GM21737 (cell line): ENCODE data around the gene PNPO.

Experiments
- ATAC-seq: cut with Tn5 transposase; IDR thresholded peaks from one replicate; pipeline ENCODE4 v1.9.1; 2021; ENCODE audit warnings: mild to moderate bottlenecking, moderate library complexity; ENCODE audit not compliant: unreplicated experiment

PNPO gene

DNA sequence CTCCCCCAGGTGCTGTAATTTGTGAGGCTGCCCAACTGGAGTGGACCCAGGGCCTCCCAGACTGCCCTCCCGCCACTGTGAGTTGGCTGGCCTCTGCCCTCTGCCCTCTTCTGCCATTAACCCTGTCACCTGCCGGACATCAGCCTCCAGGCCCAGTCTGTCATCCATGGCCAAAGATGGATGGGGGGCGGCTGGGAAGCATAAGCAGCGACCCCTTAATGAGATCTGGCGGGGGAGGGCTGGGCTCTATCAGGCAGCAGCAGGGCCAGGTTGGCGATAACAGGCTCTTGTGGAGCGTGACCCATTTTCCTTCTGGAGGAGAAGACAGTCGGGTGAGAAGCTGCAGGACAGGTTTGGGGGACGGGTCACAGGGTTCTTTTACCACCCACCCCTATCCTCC lies 54.8 kb downstream of the PNPO start:
- no peak for ATAC-seq

GRCh38 chr17:47997586-47997985 lies 56.2 kb downstream of the PNPO start:
- ATAC-seq = no peak

DNA sequence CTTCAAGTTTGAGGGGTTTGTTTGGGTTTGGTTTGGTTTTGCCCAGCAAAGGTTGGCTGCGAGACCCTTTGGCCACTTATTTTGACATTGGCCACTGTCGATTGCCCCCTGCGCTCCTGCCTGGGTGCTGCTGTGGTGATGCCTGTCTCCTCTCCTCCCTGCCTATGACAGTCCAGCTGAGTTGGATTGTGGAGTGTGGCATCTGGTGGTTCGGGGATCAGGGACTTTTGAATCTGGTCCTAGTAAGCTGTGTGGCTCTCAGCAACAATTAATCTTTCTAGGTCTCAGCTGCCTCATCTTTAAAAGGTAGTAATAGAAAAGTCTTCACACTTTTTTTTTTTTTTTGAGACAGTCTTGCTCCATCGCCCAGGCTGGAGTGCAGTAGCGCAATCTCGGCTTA lies 56.7 kb downstream of the PNPO start:
- ATAC-seq = no peak
